Fibroblast of mammary gland (primary cell): ENCODE data around the gene ARMH1.
"Not testable (repeated sequence)": the region's sequence is repeated elsewhere in the genome, so short reads cannot be mapped to it uniquely, and the experiment has no call there.

ENCODE experiments used
- DNase-seq: peaks from one replicate; pipeline ENCODE4 v3.0.0-alpha.2; 2010; ENCODE audit warnings: low read depth
- H3K4me3 ChIP-seq: 2 replicates; pipeline ENCODE4 v1.5.1; 2011; ENCODE audit warnings: low read depth, mild to moderate bottlenecking, low read length, moderate library complexity; ENCODE audit not compliant: control insufficient read depth
- CTCF ChIP-seq: conservative IDR thresholded peaks from 2 replicates; pipeline ENCODE4 v1.5.1; 2011; ENCODE audit warnings: low read depth, low read length, inconsistent platforms; ENCODE audit not compliant: control insufficient read depth, insufficient read depth

The ARMH1 gene

DNA sequence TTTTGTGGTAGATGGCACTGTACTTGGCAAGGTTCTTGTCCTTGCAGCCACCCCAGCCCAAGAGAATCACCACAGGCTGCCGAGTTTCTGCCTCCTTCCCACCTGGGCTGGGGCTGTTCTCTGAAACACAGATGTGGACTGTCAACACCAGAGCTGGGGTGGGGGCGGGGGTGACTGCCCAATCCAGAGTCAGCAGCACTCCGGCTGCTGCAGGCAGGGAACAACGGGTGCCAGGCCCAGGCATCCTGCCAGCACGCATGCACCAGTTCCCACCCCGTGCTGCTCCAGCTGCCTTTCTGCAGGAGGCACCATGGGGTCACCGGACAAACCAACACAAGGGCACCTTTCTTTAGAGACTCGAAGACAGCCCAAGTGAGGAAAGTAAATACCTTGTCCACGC is 14.3 kb upstream of the ARMH1 start:
- no peak overlapping the region for H3K4me3 ChIP-seq
- DNase-seq = no peak
- TF ChIP-seq CTCF = no peak

DNA sequence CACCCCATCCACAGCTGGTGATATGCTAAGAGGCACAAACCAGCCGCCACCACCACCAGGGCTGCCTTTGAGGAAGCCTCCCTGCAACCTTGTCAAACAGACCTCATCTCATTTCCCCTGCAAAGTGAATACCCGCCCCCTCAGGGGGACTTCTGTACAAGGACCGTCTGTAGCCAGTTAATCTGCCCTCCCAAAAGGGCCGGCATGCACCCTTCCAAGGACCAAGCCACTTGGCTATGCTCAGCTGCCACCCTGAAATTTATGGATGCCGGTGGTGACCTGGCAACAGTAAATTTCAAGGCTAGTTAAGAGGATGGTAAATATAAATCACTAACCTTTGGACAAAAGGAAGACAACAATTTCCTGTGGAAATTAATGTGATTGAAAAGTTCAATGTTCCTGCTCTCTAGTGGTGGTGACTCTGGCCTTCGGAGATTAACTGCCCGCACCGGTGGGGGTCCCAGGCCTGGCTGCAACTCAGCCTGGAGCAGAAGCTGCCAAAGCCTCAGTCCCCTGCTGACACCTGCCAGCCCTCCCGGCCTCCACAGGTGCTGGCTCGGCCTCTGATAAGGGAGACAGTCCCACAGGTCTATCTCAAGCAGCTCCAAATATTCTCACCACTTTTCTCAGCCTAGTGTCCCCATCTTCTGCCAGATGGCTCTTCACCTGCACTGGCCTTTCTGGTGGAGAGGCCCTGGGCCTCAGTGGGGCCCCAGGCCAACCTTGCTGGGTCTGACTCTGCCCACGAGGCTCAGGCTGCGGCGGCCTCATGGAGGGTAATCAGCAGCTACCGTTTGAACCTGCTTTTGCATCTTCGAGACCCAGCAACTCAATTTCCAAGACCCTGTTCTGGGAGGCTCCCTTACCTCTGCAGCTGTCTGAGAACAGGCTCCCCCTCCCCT is 12.5 kb upstream of the ARMH1 start:
- no peak overlapping the region for H3K4me3 ChIP-seq
- DNase-seq = no peak
- TF ChIP-seq CTCF = no peak

GRCh38 chr1:44662683-44663030 is 11.9 kb upstream of the ARMH1 start:
- TF ChIP-seq CTCF = no peak
- DNase-seq = no peak
- no peak overlapping the region for H3K4me3 ChIP-seq

- TF ChIP-seq CTCF = no peak
- DNase-seq = no peak
- no peak overlapping the region for H3K4me3 ChIP-seq
These were observed 11.1 kb upstream of the ARMH1 start for GRCh38 chr1:44663417-44663816.

DNA sequence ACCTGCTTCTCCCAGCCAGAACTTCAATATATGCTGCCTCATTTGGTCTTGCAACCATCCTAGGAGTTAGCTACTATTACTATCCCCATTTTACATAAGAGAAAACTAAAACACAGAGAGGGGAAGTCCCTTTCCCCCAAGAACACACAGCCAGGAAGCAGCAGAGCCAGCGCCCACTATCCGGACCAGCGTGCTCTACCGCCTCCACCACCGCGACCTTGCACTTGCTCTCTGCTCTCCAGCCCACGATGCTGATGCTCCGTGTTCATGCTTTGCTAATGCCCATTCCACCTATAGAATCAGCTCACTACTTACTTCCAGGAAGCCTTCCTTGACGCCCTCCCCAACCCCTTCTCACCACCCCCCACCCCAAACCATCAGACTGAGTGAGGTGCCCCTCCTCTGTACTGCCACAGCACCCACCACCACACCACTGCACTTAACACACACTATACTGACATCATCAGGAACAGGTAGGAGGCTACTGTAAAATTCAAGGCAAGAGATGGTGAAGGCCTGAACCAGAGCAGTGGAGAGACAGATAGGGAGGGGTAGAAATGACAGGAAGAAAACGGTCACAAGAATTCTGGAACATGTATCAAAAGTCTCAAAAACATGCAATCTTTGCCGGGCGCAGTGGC is 9.7 kb upstream of the ARMH1 start:
- DNase-seq = no peak
- no peak overlapping the region for H3K4me3 ChIP-seq
- no peak for TF ChIP-seq CTCF

DNA sequence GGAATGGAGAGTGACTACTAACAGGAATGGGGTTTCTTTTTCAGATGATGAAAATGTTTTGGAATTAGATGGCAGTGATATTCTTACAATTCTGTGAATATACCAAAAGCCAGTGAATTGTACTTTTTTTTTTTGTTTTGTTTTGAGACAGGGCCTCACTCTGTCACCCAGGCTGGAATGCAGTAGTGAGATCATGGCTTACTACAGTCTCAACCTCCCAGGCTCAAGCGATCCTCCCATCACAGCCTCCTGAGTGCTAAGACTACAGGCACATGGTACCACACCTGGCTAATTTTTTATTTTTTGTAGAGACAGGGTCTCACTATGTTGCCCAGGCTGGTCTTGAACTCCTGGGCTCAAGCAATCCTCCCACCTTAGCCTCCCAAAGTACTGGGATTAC is 7.8 kb upstream of the ARMH1 start:
- DNase-seq, H3K4me3 ChIP-seq: not testable (repeated sequence)
